GM21825 (cell line): Measurements from ENCODE around the gene HSD17B7.
"Not testable (repeated sequence)": the region's sequence is repeated elsewhere in the genome, so short reads cannot be mapped to it uniquely, and the experiment has no call there.

ENCODE experiments used
- ATAC-seq: cut with Tn5 transposase; IDR thresholded peaks from one replicate; pipeline ENCODE4 v1.9.1; 2021; ENCODE audit warnings: mild to moderate bottlenecking, moderate library complexity; ENCODE audit not compliant: unreplicated experiment

Gene HSD17B7

GRCh38 chr1:162790303-162790984 is at the start of gene HSD17B7:
HSD17B7 (plus strand) TSS chr1:162790702; CDS start chr1:162790801, 99 bp downstream.
- peak; percentile 100 for ATAC-seq

- ATAC-seq = no peak
Observed at GRCh38 chr1:162740755-162741154, 49.7 kb upstream of the HSD17B7 start.

GRCh38 chr1:162741574-162741973 is 48.9 kb upstream of the HSD17B7 start:
- ATAC-seq = no peak

- ATAC-seq = not testable (repeated sequence)
Observed at GRCh38 chr1:162746264-162746942, 44.1 kb upstream of the HSD17B7 start.

GRCh38 chr1:162753001-162753658 is 37.4 kb upstream of the HSD17B7 start:
- ATAC-seq = no peak

GRCh38 chr1:162753998-162754585 is 36.4 kb upstream of the HSD17B7 start:
- ATAC-seq = no peak

- no peak for ATAC-seq
Observed at GRCh38 chr1:162755306-162755705, 35.2 kb upstream of the HSD17B7 start.

- ATAC-seq = no peak
Observed at GRCh38 chr1:162756523-162756922, 34.0 kb upstream of the HSD17B7 start.

GRCh38 chr1:162757476-162757875 is 33.0 kb upstream of the HSD17B7 start:
- no peak for ATAC-seq

GRCh38 chr1:162765788-162766187 is 24.7 kb upstream of the HSD17B7 start:
- ATAC-seq = no peak

- no peak for ATAC-seq
Observed at GRCh38 chr1:162772571-162773154, 17.8 kb upstream of the HSD17B7 start.

GRCh38 chr1:162774007-162774406 is 16.5 kb upstream of the HSD17B7 start:
- ATAC-seq = no peak

GRCh38 chr1:162779043-162779442 is 11.5 kb upstream of the HSD17B7 start:
- no peak for ATAC-seq

GRCh38 chr1:162782671-162783070 is 7.8 kb upstream of the HSD17B7 start:
- ATAC-seq = no peak

GRCh38 chr1:162784926-162785325 is 5.6 kb upstream of the HSD17B7 start:
- not testable (repeated sequence) for ATAC-seq

GRCh38 chr1:162788783-162789182 is 1.7 kb upstream of the HSD17B7 start:
- ATAC-seq = not testable (repeated sequence)

GRCh38 chr1:162790985-162791357 is 469 bp downstream of the HSD17B7 start:
- ATAC-seq = not testable (repeated sequence)

GRCh38 chr1:162794284-162794683 is 3.8 kb downstream of the HSD17B7 start:
- ATAC-seq = not testable (repeated sequence)

- ATAC-seq = not testable (repeated sequence)
Observed at GRCh38 chr1:162796617-162797279, 6.2 kb downstream of the HSD17B7 start.

- not testable (repeated sequence) for ATAC-seq
Observed at GRCh38 chr1:162799995-162800830, 9.7 kb downstream of the HSD17B7 start.
